HEK293 (cell line): ENCODE results near the gene MEMO1.

Experiments
- MYNN ChIP-seq: fragments of 450-650 bp; formaldehyde crosslinking; IDR thresholded peaks from 2 replicates; pipeline ENCODE4 v1.5.1; 2016; ENCODE audit warnings: missing biosample characterization, missing genetic modification characterization, borderline replicate concordance
- OSR2 ChIP-seq: fragments of 450-650 bp; formaldehyde crosslinking; IDR thresholded peaks from 2 replicates; pipeline ENCODE4 v1.5.1; 2016; ENCODE audit warnings: missing biosample characterization, missing genetic modification characterization
- ZNF138 ChIP-seq: fragments of 450-650 bp; formaldehyde crosslinking; IDR thresholded peaks from 2 replicates; pipeline ENCODE4 v1.5.1; 2016; ENCODE audit warnings: missing biosample characterization, missing genetic modification characterization, borderline replicate concordance
- ZNF274 ChIP-seq, 2 experiments: fragments of 200-500 bp in 1 of 2; fragments of 450-650 bp in 1 of 2; sonication (Bioruptor generic) in 1 of 2; formaldehyde crosslinking in 1 of 2; IDR thresholded peaks; 2 replicates each; pipeline versions ENCODE4 v1.5.1 to v1.6.1; 2014 to 2016; ENCODE audit warnings: borderline replicate concordance in 1 of 2, inconsistent platforms in 1 of 2, low read length in 1 of 2, missing biosample characterization in 1 of 2, missing genetic modification characterization in 1 of 2
- ZNF707 ChIP-seq: fragments of 450-650 bp; formaldehyde crosslinking; IDR thresholded peaks from 2 replicates; pipeline ENCODE4 v1.5.1; 2016; ENCODE audit warnings: missing biosample characterization, missing genetic modification characterization
- ZNF785 ChIP-seq: fragments of 450-650 bp; formaldehyde crosslinking; IDR thresholded peaks from 2 replicates; pipeline ENCODE4 v1.5.1; 2016; ENCODE audit warnings: missing biosample characterization, missing genetic modification characterization
- TF ChIP-seq, protein P1 (sequence below): fragments of 450-650 bp; formaldehyde crosslinking; IDR thresholded peaks from 2 replicates; pipeline ENCODE4 v1.5.1; 2016; ENCODE audit warnings: missing biosample characterization, missing genetic modification characterization

DNA sequence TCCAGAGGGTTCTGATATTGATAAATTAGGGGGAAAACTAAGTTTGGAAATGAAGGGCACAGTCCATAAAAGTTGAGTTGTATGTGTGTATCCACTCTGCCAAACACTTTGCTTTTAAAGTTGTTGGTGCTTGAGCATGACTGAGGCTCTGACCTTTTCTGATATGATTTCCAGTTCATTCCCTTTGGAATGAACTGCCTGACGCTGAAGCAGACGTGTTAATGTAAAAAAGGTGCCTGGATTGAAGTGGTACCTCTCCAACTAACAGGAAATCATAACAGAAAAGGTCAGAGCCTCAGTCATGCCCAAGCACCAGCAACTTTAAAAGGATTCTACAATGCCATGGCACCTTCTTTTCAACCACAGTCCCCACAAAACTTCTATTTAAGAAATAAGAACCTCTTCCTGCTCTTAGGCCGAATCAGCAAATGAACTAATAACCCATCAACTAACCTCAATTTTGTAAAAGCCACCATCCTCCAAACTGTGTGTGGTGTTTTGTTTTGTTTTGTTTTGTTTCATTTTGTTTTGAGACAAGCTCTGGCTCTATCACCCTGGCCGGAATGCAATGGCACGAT lies 52.6 kb downstream of the MEMO1 start:
- TF ChIP-seq ZNF274 (IDR thresholded peaks at IDR 0.05; ENCODE audit: low read length) (no peak), ZNF274 (tag by site-specific recombination; IDR thresholded peaks at IDR 0.05; ENCODE audit: borderline replicate concordance) (no peak), OSR2 (tag by site-specific recombination) (no peak), ZNF707 (tag by site-specific recombination) (no peak), ZNF138 (tag by site-specific recombination) (no peak), ZNF785 (tag by site-specific recombination) (no peak), MYNN (no peak)
- TF ChIP-seq, protein P1, sequence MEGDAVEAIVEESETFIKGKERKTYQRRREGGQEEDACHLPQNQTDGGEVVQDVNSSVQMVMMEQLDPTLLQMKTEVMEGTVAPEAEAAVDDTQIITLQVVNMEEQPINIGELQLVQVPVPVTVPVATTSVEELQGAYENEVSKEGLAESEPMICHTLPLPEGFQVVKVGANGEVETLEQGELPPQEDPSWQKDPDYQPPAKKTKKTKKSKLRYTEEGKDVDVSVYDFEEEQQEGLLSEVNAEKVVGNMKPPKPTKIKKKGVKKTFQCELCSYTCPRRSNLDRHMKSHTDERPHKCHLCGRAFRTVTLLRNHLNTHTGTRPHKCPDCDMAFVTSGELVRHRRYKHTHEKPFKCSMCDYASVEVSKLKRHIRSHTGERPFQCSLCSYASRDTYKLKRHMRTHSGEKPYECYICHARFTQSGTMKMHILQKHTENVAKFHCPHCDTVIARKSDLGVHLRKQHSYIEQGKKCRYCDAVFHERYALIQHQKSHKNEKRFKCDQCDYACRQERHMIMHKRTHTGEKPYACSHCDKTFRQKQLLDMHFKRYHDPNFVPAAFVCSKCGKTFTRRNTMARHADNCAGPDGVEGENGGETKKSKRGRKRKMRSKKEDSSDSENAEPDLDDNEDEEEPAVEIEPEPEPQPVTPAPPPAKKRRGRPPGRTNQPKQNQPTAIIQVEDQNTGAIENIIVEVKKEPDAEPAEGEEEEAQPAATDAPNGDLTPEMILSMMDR, result no peak
